T-helper 2 cell treated with Interferon-gamma antibody and Interleukin-4, amounts not matched to agents 5 μg/mL and 100 μg/mL, for 36 hours (primary cell): ENCODE results near the gene ZFYVE26.
A peak's percentile ranks its signal among the peaks of the same experiment; 100 is the strongest.
"Not testable (repeated sequence)": the region's sequence is repeated elsewhere in the genome, so short reads cannot be mapped to it uniquely, and the experiment has no call there.

ENCODE experiments used
- DNase-seq: peaks from one replicate; pipeline ENCODE4 v3.0.0; 2021; ENCODE audit warnings: low spot score
- H3K27ac Mint-ChIP-seq: one replicate; pipeline ENCODE4 v1.8.0; 2021; ENCODE audit warnings: mild to moderate bottlenecking, mixed read lengths
- H3K27me3 Mint-ChIP-seq: one replicate; pipeline ENCODE4 v1.8.0; 2021; ENCODE audit warnings: low read depth, mixed read lengths
- H3K36me3 Mint-ChIP-seq: one replicate; pipeline ENCODE4 v1.8.0; 2021; ENCODE audit warnings: low read depth, mixed read lengths
- H3K4me1 Mint-ChIP-seq: one replicate; pipeline ENCODE4 v1.8.0; 2021; ENCODE audit warnings: low read depth, mixed read lengths
- H3K4me3 Mint-ChIP-seq: one replicate; pipeline ENCODE4 v1.8.0; 2022; ENCODE audit warnings: mild to moderate bottlenecking, moderate library complexity, mixed read lengths
- H3K9me3 Mint-ChIP-seq: one replicate; pipeline ENCODE4 v1.8.0; 2021; ENCODE audit warnings: mixed read lengths

The ZFYVE26 gene

GRCh38 chr14:67831113-67831512 lies 14.7 kb upstream of the ZFYVE26 start:
- H3K27me3 Mint-ChIP-seq: no peaks in the 10 kb centered on the region
- H3K4me3 Mint-ChIP-seq: no peak overlapping the region
- H3K36me3 Mint-ChIP-seq: peaks cover 21% of the 10 kb centered on the region
- H3K27ac Mint-ChIP-seq: no peak overlapping the region
- H3K9me3 Mint-ChIP-seq: peaks cover 6% of the 10 kb centered on the region
- no peaks in the 10 kb centered on the region for H3K4me1 Mint-ChIP-seq
- DNase-seq: no peak

DNA sequence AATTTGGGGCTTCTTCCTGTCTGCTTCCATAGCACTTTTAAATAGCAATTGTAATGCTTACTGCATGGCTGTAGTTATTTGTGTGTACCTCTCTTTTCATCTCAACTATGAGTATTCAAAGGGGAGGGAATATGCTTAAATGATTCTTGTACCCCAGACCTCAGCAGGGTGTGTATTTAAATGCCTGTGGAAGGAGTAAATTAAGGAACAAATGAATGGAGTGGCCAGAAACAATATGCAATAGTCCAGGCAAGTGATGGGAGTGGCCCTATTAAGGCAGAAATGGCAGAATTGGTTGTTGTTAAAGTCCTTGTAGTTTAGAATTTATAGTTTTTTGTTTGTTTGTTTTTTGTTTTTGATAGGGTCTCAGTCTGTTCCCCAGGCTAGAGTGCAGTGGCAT lies 4.7 kb upstream of the ZFYVE26 start:
- H3K9me3 Mint-ChIP-seq: no peaks in the 10 kb centered on the region
- H3K4me3 Mint-ChIP-seq: peak overlapping the region; percentile 96
- H3K4me1 Mint-ChIP-seq: peaks cover 19% of the 10 kb centered on the region
- DNase-seq: no peak
- H3K27ac Mint-ChIP-seq: no peak overlapping the region
- peaks cover 3% of the 10 kb centered on the region for H3K36me3 Mint-ChIP-seq
- no peaks in the 10 kb centered on the region for H3K27me3 Mint-ChIP-seq

DNA sequence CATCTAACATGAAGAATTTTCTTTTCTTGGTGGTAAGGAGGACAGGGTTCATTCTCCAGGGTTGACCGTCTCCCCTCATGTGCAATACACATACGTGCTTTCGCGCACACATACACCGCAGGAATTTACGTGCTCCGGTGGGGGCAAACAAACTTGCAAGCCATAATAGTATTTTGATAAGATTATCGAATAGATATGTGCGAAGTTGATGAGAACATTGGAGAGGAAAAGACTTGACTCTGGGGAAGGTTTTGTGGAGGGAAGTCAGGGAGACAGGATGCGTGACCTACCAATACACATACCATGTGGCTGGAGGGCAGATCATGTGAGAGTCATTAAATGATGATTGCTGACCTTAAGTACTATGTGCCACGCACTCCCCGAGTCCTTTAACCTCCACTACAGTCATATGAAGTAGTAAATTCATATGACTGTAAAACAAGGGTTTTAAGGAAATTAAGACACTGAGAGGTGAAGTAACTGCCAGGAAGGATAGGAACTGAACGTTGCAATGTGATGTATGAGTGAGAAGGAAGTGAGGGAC lies 4.1 kb upstream of the ZFYVE26 start:
- no peak for DNase-seq
- Mint-ChIP-seq H3K27ac (peak overlapping the region; percentile 96), H3K9me3 (no peaks in the 10 kb centered on the region), H3K36me3 (no peaks in the 10 kb centered on the region), H3K27me3 (no peaks in the 10 kb centered on the region), H3K4me3 (peak overlapping the region; percentile 96), H3K4me1 (peaks cover 23% of the 10 kb centered on the region)

DNA sequence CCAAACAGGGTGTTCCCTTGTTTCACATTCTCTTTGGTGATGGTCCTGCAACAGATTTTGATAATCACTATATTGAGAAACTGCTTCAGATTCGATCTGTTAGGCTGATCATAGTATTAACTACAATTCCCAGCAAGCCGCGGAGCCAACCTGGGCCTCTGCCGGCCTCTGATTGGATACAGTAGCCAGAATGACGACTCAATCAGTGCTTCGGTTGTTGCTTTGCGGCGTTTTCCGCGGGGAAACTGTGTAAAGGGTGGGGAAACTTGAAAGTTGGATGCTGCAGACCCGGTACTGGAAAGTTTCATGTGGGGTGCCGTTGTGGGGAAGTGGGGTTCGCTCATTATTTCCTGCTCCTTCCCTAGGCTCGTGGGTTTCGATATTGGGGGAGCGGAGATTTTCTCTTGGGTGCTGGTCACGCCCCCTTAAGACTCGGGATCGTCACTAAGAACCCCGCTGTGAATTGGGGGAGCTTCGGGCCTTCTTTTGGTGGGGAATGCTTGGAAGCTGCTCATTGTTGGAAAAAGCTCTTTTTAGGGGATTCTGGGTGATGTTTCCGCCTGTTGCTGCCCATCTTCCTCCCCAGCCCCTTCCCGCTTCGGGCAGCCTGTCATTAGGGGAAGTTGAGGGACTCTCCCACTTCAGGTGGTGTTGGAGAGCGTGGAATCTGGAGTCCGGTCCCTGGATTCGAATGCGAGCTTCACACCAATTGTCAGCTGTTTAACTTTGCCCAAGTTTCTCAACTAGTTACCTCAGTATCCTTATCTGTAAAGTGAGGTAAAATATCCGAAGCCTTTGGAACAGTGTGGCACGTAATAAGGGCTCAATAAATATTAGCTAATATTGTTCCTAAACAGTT lies 3.4 kb upstream of the ZFYVE26 start, which contains the start of gene RAD51B:
Gene RAD51B (plus strand): TSS at position 217 of the 859 bp plus-strand sequence.
- Mint-ChIP-seq H3K27ac (peak within 1 kb of the TSS; percentile 96), H3K4me1 (peaks cover 29% of the 10 kb centered on the region), H3K27me3 (no peaks in the 10 kb centered on the region), H3K36me3 (no peaks in the 10 kb centered on the region), H3K9me3 (no peaks in the 10 kb centered on the region), H3K4me3 (peak within 1 kb of the TSS; percentile 96)
- DNase-seq: peak; percentile 83

DNA sequence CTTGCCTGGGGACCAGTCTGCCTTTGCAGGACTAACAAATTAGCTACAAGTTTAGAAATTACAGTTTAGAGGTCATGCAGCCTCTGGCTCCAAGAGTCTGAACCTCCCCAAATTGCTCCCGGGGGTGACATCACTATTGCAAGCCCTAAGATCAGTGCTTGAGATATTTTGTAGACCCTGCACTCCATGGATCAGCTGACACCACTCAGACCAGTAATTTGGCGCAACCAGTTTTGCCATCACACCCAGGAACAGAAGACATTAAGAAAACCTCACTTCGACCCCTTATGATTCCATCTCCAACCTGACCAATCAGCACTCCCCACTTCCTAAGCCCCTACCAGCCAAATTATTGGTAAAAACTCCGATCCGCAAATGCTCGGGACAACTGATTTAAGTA lies 2.1 kb upstream of the ZFYVE26 start:
- H3K4me1 Mint-ChIP-seq: peaks cover 32% of the 10 kb centered on the region
- H3K4me3 Mint-ChIP-seq: peak overlapping the region; percentile 96
- H3K9me3 Mint-ChIP-seq, H3K27me3 Mint-ChIP-seq, H3K27ac Mint-ChIP-seq, H3K36me3 Mint-ChIP-seq, DNase-seq: not testable (repeated sequence)

DNA sequence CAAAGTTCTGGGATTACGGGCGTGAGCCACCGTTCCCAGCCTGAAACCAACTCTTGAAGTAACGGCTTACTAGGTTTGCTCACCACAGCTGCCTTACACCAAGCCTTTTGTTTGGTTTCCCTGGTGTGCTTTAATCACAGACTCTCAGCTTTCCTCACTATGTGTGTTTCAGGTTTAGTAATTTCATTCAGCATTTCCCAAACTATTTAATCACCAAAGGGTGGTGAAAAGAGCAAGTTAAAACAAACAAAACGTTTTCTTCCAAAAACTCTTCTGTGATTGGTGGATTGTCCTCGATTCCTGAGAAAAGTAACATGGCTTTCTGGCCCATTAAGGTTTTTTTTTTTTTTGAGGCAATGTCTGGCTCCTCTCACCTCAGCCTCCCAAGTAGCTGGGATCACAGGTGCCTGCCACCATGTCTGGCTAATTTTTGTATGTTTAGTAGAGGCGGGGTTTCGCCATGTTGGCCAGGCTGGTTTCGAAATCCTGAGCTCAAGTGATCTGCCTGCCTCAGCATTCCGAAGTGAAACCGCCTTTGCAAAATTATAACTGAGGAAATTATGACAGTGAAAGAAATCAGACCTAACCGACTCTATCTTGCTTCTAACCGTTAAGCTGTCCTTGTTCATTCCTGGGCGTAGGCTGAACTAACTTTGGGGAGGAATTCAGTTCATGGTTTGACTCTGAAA lies 1.5 kb upstream of the ZFYVE26 start:
- no peak overlapping the region for H3K27ac Mint-ChIP-seq

GRCh38 chr14:67815573-67816225 lies 691 bp downstream of the ZFYVE26 start:
- peak overlapping the region; percentile 92 for H3K4me3 Mint-ChIP-seq
- no peaks in the 10 kb centered on the region for H3K27me3 Mint-ChIP-seq
- no peak for DNase-seq
- peaks cover under 1% of the 10 kb centered on the region for H3K36me3 Mint-ChIP-seq
- H3K4me1 Mint-ChIP-seq: peaks cover 25% of the 10 kb centered on the region
- H3K9me3 Mint-ChIP-seq: no peaks in the 10 kb centered on the region
- H3K27ac Mint-ChIP-seq: peak overlapping the region; percentile 93

More for the DNA sequence above, 1.5 kb upstream of the ZFYVE26 start:
- peak overlapping the region; percentile 96 for H3K4me3 Mint-ChIP-seq
- H3K9me3 Mint-ChIP-seq: no peaks in the 10 kb centered on the region
- H3K4me1 Mint-ChIP-seq: peaks cover 32% of the 10 kb centered on the region
- no peak for DNase-seq
- H3K36me3 Mint-ChIP-seq: no peaks in the 10 kb centered on the region
- H3K27me3 Mint-ChIP-seq: no peaks in the 10 kb centered on the region

DNA sequence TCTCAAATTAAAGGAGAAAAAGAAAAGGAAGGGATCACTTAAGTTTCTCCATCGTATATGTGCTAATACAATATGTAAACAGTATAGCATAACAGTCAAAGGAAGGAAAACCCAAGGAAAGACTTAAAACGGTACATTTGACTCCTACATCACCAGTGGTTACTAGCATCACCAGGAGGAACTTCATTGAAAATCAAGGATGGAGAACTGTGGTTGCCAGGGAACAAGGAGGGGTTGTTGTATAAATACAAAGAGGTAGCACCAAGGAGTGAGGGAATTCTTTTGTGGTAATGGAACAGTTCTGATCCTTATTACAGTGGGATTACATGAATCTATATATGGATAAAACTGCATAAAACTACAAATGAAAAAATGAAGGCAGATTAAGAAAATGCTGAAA lies 1.6 kb downstream of the ZFYVE26 start:
- Mint-ChIP-seq H3K27ac (peak overlapping the region; percentile 93), H3K4me3 (peak overlapping the region; percentile 92), H3K4me1 (peaks cover 19% of the 10 kb centered on the region)

DNA sequence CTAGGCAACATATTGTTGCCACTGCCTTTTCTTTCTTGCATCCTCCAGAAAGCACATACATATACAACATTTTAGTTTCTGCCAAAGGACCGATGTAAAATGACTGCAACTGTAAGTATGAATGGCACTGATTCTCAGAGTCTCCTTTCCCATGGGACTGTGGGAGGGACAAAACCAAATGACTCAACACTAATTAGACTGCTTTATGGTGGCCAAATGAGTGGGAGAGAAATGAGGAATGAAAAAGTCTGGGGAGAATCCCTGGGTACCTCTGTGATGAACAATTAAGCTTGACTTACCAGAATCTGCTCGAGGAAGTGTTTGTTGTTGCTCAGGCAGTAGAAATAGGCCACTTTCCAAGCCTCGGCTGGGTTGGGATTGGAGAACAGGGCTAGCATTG lies 10.1 kb downstream of the ZFYVE26 start:
- H3K27me3 Mint-ChIP-seq: no peaks in the 10 kb centered on the region
- H3K27ac Mint-ChIP-seq: no peak overlapping the region
- peaks cover 25% of the 10 kb centered on the region for H3K36me3 Mint-ChIP-seq
- no peaks in the 10 kb centered on the region for H3K4me1 Mint-ChIP-seq
- no peaks in the 10 kb centered on the region for H3K9me3 Mint-ChIP-seq
- no peak overlapping the region for H3K4me3 Mint-ChIP-seq
- no peak for DNase-seq

More for the DNA sequence above, 1.6 kb downstream of the ZFYVE26 start:
- Mint-ChIP-seq H3K9me3 (no peaks in the 10 kb centered on the region), H3K27me3 (no peaks in the 10 kb centered on the region), H3K36me3 (peaks cover 2% of the 10 kb centered on the region)
- no peak for DNase-seq

- Mint-ChIP-seq H3K36me3 (peaks cover 23% of the 10 kb centered on the region), H3K4me1 (no peaks in the 10 kb centered on the region), H3K4me3 (no peak overlapping the region), H3K27ac (no peak overlapping the region), H3K27me3 (no peaks in the 10 kb centered on the region), H3K9me3 (no peaks in the 10 kb centered on the region)
- DNase-seq: no peak
Measured at GRCh38 chr14:67800743-67801142, 15.6 kb downstream of the ZFYVE26 start.

DNA sequence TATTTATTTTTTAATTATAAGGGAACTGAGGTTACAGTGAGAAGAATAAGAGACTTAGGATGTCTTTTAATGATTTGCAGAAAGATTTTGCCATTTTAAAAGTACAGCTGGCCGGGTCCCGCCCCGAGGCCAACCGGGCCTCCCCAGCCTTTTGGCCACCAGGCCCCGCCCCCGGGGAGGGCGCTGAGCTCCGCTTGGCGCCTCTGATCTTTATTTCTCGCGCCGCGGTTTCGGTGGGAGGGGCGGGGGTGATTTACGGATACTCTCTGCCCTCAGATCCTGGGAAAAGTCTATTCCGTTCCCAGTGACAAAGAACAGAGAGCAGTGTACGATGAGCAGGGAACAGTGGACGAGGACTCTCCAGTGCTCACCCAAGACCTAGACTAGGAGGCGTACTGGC lies 17.7 kb downstream of the ZFYVE26 start:
- Mint-ChIP-seq H3K27ac (no peak overlapping the region), H3K27me3 (no peaks in the 10 kb centered on the region), H3K36me3 (peaks cover 29% of the 10 kb centered on the region), H3K9me3 (no peaks in the 10 kb centered on the region), H3K4me1 (no peaks in the 10 kb centered on the region), H3K4me3 (no peak overlapping the region)
- no peak for DNase-seq

- Mint-ChIP-seq H3K9me3 (no peaks in the 10 kb centered on the region), H3K36me3 (peaks cover 40% of the 10 kb centered on the region), H3K27me3 (no peaks in the 10 kb centered on the region), H3K4me3 (no peak overlapping the region), H3K27ac (no peak overlapping the region), H3K4me1 (peaks cover 13% of the 10 kb centered on the region)
- DNase-seq: no peak
Measured at GRCh38 chr14:67787673-67788072, 28.7 kb downstream of the ZFYVE26 start.

- no peak overlapping the region for H3K27ac Mint-ChIP-seq
- no peak for DNase-seq
- H3K4me3 Mint-ChIP-seq: no peak overlapping the region
- peaks cover 41% of the 10 kb centered on the region for H3K36me3 Mint-ChIP-seq
- H3K9me3 Mint-ChIP-seq: no peaks in the 10 kb centered on the region
- no peaks in the 10 kb centered on the region for H3K27me3 Mint-ChIP-seq
- peaks cover 13% of the 10 kb centered on the region for H3K4me1 Mint-ChIP-seq
Measured at GRCh38 chr14:67785270-67786109, 30.9 kb downstream of the ZFYVE26 start.
